KMS-11 (cell line): ENCODE results near the gene ARL15.

Experiments
- H2AFZ ChIP-seq: fragments of 200-600 bp; sonication (generic); 2 replicates; pipeline ENCODE4 v1.6.1; 2016; ENCODE audit warnings: antibody characterized with exemption, mixed run types, low read depth
- H3K27ac ChIP-seq: fragments of 200-600 bp; sonication (generic); 2 replicates; pipeline ENCODE4 v1.6.1; 2016; ENCODE audit warnings: mild to moderate bottlenecking, mixed run types
- H3K27me3 ChIP-seq: fragments of 200-600 bp; sonication (generic); 2 replicates; pipeline ENCODE4 v1.6.1; 2017; ENCODE audit warnings: mild to moderate bottlenecking, low read depth, mixed run types, moderate library complexity; ENCODE audit not compliant: insufficient read depth
- H3K36me3 ChIP-seq: fragments of 200-600 bp; sonication (generic); 2 replicates; pipeline ENCODE4 v1.6.1; 2017; ENCODE audit warnings: mild to moderate bottlenecking, mixed run types; ENCODE audit not compliant: insufficient read depth
- H3K4me1 ChIP-seq: fragments of 200-600 bp; sonication (generic); 2 replicates; pipeline ENCODE4 v1.6.1; 2016; ENCODE audit warnings: mild to moderate bottlenecking, low read depth, mixed run types; ENCODE audit not compliant: poor library complexity, severe bottlenecking
- H3K4me2 ChIP-seq: fragments of 200-600 bp; sonication (generic); 2 replicates; pipeline ENCODE4 v1.7.0; 2016; ENCODE audit warnings: mild to moderate bottlenecking, mixed run types
- H3K4me3 ChIP-seq: fragments of 200-600 bp; sonication (generic); IDR thresholded peaks from 2 replicates; pipeline ENCODE4 v1.6.1; 2017; ENCODE audit warnings: low read depth, low read length, mixed read lengths; ENCODE audit not compliant: insufficient read depth
- H3K79me2 ChIP-seq: fragments of 200-600 bp; sonication (generic); 2 replicates; pipeline ENCODE4 v1.6.1; 2016; ENCODE audit warnings: low read depth, mixed run types; ENCODE audit not compliant: insufficient read depth
- H3K9ac ChIP-seq: fragments of 200-600 bp; sonication (generic); 2 replicates; pipeline ENCODE4 v1.6.1; 2016; ENCODE audit warnings: mild to moderate bottlenecking, mixed run types
- H4K20me1 ChIP-seq: fragments of 200-600 bp; sonication (generic); 2 replicates; pipeline ENCODE4 v1.6.1; 2016; ENCODE audit warnings: mild to moderate bottlenecking, mixed run types; ENCODE audit not compliant: insufficient read depth
- TF ChIP-seq, protein P1 (sequence below): fragments of 200-600 bp; sonication (generic); conservative IDR thresholded peaks from 2 replicates; pipeline ENCODE4 v1.6.1; 2017; ENCODE audit warnings: low read depth, mild to moderate bottlenecking, antibody characterized with exemption, low read length, moderate library complexity, mixed read lengths

ARL15 gene

DNA sequence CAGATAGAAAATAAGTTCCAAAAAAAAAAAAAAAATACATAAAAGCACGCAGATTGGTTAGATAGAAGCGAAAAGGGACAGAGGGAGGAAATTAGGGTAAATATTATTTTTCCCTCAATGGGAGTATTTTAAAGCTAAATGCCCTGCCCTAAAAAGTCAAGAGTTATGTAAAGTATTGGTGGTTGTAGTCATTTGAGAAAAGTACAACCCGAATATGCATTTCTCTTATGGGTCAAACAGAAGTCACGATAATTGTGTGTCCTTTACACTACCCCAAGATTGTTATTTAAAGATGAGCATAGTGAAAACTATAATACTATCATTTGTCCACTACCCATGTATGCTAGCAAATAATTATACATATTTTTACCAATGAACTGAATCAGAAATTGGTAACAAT, 381.2 kb downstream of the ARL15 start:
- Histone ChIP-seq H3K4me3 (no peak overlapping the region), H3K36me3 (no peaks in the 10 kb centered on the region), H3K27ac (no peak overlapping the region), H4K20me1 (no peaks in the 10 kb centered on the region), H3K4me1 (no peaks in the 10 kb centered on the region), H2AFZ (no peak overlapping the region), H3K4me2 (no peak overlapping the region), H3K9ac (no peak overlapping the region), H3K79me2 (no peaks in the 10 kb centered on the region), H3K27me3 (no peaks in the 10 kb centered on the region)
- TF ChIP-seq, protein P1, sequence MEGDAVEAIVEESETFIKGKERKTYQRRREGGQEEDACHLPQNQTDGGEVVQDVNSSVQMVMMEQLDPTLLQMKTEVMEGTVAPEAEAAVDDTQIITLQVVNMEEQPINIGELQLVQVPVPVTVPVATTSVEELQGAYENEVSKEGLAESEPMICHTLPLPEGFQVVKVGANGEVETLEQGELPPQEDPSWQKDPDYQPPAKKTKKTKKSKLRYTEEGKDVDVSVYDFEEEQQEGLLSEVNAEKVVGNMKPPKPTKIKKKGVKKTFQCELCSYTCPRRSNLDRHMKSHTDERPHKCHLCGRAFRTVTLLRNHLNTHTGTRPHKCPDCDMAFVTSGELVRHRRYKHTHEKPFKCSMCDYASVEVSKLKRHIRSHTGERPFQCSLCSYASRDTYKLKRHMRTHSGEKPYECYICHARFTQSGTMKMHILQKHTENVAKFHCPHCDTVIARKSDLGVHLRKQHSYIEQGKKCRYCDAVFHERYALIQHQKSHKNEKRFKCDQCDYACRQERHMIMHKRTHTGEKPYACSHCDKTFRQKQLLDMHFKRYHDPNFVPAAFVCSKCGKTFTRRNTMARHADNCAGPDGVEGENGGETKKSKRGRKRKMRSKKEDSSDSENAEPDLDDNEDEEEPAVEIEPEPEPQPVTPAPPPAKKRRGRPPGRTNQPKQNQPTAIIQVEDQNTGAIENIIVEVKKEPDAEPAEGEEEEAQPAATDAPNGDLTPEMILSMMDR, result no peak

DNA sequence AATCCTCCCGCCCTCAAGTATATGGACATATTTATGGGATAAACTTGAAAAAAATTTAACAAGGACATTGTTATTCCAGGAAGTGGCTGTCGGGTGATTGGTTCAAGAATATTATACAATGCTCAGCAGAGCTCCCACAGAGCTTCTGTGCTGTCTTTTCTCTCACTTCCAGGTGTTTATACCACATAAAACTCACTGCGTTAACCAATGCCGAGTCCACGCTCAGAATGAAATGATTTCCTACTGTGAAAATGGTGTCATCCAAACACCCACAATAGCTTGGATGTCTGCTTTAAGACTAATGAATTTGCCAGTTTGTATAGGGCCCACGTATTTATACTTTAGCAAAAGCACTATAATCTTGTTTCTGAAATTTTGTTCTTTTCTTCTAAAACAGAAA, 381.7 kb downstream of the ARL15 start:
- no peaks in the 10 kb centered on the region for H3K27me3 ChIP-seq
- no peak overlapping the region for H3K9ac ChIP-seq
- no peaks in the 10 kb centered on the region for H3K79me2 ChIP-seq
- no peaks in the 10 kb centered on the region for H3K4me1 ChIP-seq
- no peak overlapping the region for H3K27ac ChIP-seq
- H3K4me2 ChIP-seq, result no peak overlapping the region
- H3K4me3 ChIP-seq, result no peak overlapping the region
- H3K36me3 ChIP-seq, result no peaks in the 10 kb centered on the region
- no peaks in the 10 kb centered on the region for H4K20me1 ChIP-seq
- TF ChIP-seq, protein P1, result no peak
- H2AFZ ChIP-seq, result no peak overlapping the region

DNA sequence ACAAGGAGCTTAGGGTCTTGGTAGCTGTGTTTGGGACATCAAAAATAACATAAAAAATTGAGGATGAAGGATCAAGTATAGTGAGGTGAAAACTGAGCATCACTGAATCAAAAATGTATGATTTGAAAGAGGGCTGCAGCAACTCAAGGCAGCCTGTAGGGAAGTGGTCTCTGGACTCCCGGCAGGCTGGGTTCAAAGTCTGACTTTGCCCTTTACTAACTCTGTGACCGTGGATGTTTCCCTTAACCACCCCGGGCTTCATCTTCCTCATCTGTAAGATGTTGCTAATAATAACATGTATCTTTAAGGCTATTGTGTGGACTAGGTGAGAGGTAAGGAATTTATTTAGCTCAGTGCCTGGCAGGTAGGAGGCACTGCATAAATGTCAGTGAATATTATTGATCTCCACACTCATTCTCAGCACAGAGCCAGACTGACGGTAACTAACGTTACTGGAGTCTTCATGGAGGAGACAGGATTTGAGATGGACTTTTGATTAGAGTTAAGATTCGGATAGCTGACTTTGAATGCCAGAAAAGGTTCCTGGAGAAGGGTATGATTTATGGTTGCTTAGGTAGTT, 382.6 kb downstream of the ARL15 start:
- Histone ChIP-seq H3K79me2 (no peaks in the 10 kb centered on the region), H3K27ac (no peak overlapping the region), H3K4me2 (no peak overlapping the region), H3K9ac (no peak overlapping the region), H4K20me1 (no peaks in the 10 kb centered on the region), H3K4me1 (no peaks in the 10 kb centered on the region), H2AFZ (no peak overlapping the region), H3K27me3 (no peaks in the 10 kb centered on the region), H3K4me3 (no peak overlapping the region), H3K36me3 (no peaks in the 10 kb centered on the region)
- TF ChIP-seq, protein P1, result no peak

DNA sequence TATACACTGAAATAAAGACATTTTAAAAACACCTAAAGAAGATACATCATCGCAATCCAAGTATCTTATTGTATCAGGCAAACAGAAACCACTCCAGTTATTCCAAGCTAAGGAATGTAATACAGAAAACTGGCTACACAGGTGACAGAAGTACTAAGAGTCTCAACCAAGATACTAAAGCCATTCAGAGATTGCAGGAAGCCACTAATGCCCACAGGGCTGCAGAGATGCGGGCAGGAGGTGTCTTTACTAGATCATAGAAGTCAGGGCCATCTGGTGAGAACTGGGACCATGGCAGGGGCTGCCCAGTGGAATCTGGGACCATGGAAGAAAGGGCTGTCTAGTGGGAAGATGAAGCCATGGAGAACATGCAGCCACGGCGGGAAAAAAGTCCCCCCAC, 384.3 kb downstream of the ARL15 start:
- no peaks in the 10 kb centered on the region for H3K79me2 ChIP-seq
- no peaks in the 10 kb centered on the region for H3K27me3 ChIP-seq
- H3K27ac ChIP-seq, result no peak overlapping the region
- no peak overlapping the region for H2AFZ ChIP-seq
- H3K4me3 ChIP-seq, result no peak overlapping the region
- no peaks in the 10 kb centered on the region for H3K36me3 ChIP-seq
- H3K9ac ChIP-seq, result no peak overlapping the region
- no peaks in the 10 kb centered on the region for H4K20me1 ChIP-seq
- H3K4me1 ChIP-seq, result no peaks in the 10 kb centered on the region
- TF ChIP-seq, protein P1, result no peak
- no peak overlapping the region for H3K4me2 ChIP-seq
